HK-2 (cell line): ENCODE results near the gene AK4.

ENCODE experiments used
- DNase-seq: peaks from one replicate; pipeline ENCODE4 v3.0.0-alpha.2; 2018; ENCODE audit not compliant: unreplicated experiment

The AK4 gene

GRCh38 chr1:65278376-65279069, 130.5 kb downstream of the AK4 start:
- no peak for DNase-seq

DNA sequence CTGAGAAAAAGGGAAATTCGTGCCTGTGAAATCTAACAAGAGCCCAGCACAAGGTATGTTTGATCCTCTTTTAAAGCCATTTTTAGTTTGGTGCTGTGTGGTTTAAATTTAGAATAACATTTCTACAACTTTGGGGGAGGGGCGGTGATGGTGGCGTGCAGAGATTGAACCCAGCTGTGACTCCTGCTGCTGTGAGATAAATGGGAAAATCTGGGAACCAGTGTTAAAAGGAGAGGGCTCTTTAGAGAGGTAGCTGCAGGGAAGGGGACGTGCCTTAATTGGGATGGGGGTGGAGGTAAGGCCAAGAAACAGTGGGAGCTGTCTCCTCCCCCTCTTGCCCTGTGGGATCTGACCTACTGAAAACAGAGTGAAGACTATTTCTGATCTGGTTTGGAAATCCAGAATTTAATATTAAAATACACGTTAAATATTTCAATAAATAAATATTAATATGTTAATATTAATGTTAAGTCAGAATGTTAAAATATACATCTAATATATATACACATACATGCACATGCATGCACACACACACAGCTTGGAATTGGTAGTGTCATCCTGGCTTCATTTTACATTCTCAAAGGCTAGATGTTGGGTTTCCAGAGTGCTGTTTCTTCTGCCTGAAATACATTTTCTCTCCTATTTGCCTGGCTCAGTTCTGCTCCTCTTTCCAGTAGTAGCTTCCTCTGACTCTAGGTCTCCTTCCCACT, 131.2 kb downstream of the AK4 start:
- DNase-seq = no peak
